Neural cell (in vitro differentiated cells): ENCODE measurements around the gene COL28A1. TPM values are rescaled to one million over a fixed set of nuclear protein-coding genes. Genes with fewer than 3 reads are reported as not detected.

ENCODE experiments used
- H2AFZ ChIP-seq: fragments of 200-600, 300-800 bp; sonication (generic), shearing (Covaris generic); 2 replicates; pipeline ENCODE4 v1.6.0; 2014; ENCODE audit warnings: low read depth, mild to moderate bottlenecking, antibody characterized with exemption, low read length, moderate library complexity
- H3F3A ChIP-seq: fragments of 200-600 bp; shearing (Covaris generic); 2 replicates; pipeline ENCODE4 v1.6.1; 2016; ENCODE audit warnings: mild to moderate bottlenecking, moderate library complexity, mixed read lengths, antibody characterized with exemption, low read length; ENCODE audit not compliant: insufficient read depth, poor library complexity, severe bottlenecking
- H3K27ac ChIP-seq: fragments of 200-600, 300-800 bp; sonication (generic), shearing (Covaris generic); 2 replicates; pipeline ENCODE4 v1.5.1; 2014; ENCODE audit warnings: mild to moderate bottlenecking, low read length, moderate library complexity
- H3K27me3 ChIP-seq: fragments of 300-800, 200-600 bp; sonication (generic), shearing (Covaris generic); 2 replicates; pipeline ENCODE4 v1.6.0; 2014; ENCODE audit warnings: mild to moderate bottlenecking, low read depth, low read length, moderate library complexity; ENCODE audit not compliant: insufficient read depth
- H3K36me3 ChIP-seq: fragments of 300-800, 200-600 bp; sonication (generic), shearing (Covaris generic); 2 replicates; pipeline ENCODE4 v1.5.1; 2014; ENCODE audit warnings: mild to moderate bottlenecking, antibody characterized with exemption, low read length, moderate library complexity; ENCODE audit not compliant: insufficient read depth
- H3K4me2 ChIP-seq: fragments of 300-800, 200-600 bp; sonication (generic), shearing (Covaris generic); 2 replicates; pipeline ENCODE4 v1.6.0; 2014; ENCODE audit warnings: mild to moderate bottlenecking, low read length
- H3K4me3 ChIP-seq: fragments of 300-800, 200-600 bp; sonication (generic), shearing (Covaris generic); 2 replicates; pipeline ENCODE4 v1.5.1; 2014; ENCODE audit warnings: mild to moderate bottlenecking, low read length, moderate library complexity
- H3K79me2 ChIP-seq: fragments of 200-600 bp; shearing (Covaris generic); replicated peaks from 2 replicates; pipeline ENCODE4 v1.6.0; 2014; ENCODE audit warnings: mild to moderate bottlenecking, low read length, moderate library complexity; ENCODE audit not compliant: insufficient read depth
- H3K9ac ChIP-seq: fragments of 300-800, 200-600 bp; sonication (generic), shearing (Covaris generic); 2 replicates; pipeline ENCODE4 v1.6.1; 2016; ENCODE audit warnings: mild to moderate bottlenecking, low read length, mixed read lengths
- H3K9me2 ChIP-seq: fragments of 200-600 bp; shearing (Covaris generic); 2 replicates; pipeline ENCODE4 v1.6.1; 2016; ENCODE audit warnings: mild to moderate bottlenecking, low read length, mixed read lengths; ENCODE audit not compliant: insufficient read depth
- H3K9me3 ChIP-seq: fragments of 200-600, 300-800 bp; sonication (generic), shearing (Covaris generic); 2 replicates; pipeline ENCODE4 v1.6.1; 2016; ENCODE audit warnings: mild to moderate bottlenecking, mixed run types, low read length, moderate library complexity, mixed read lengths
- H4K20me1 ChIP-seq: fragments of 200-600 bp; shearing (Covaris generic); 2 replicates; pipeline ENCODE4 v1.6.1; 2016; ENCODE audit warnings: mild to moderate bottlenecking, mixed run types; ENCODE audit not compliant: insufficient read depth
- EP300 ChIP-seq: fragments of 450-650 bp; conservative IDR thresholded peaks from 2 replicates; pipeline ENCODE4 v1.6.1; 2014; ENCODE audit warnings: antibody characterized with exemption, mild to moderate bottlenecking, moderate library complexity; ENCODE audit not compliant: poor library complexity, severe bottlenecking
- EZH2 ChIP-seq: fragments of 200-600, 300-800 bp; shearing (Covaris generic), sonication (generic); IDR thresholded peaks from 2 replicates; pipeline ENCODE4 v1.6.1; 2014; ENCODE audit warnings: antibody characterized with exemption, low read length, borderline replicate concordance, mild to moderate bottlenecking; ENCODE audit not compliant: insufficient read depth, poor library complexity, severe bottlenecking
- MXI1 ChIP-seq: fragments of 450-650 bp; conservative IDR thresholded peaks from 2 replicates; pipeline ENCODE4 v1.6.1; 2014; ENCODE audit warnings: antibody characterized with exemption, mild to moderate bottlenecking; ENCODE audit not compliant: poor library complexity, severe bottlenecking
- POLR2AphosphoS5 ChIP-seq: IDR thresholded peaks from 2 replicates; pipeline ENCODE4 v1.6.1; 2012
- RAD21 ChIP-seq: fragments of 450-650 bp; conservative IDR thresholded peaks from 2 replicates; pipeline ENCODE4 v1.6.1; 2014; ENCODE audit warnings: antibody characterized with exemption, mild to moderate bottlenecking, moderate library complexity
- REST ChIP-seq: IDR thresholded peaks from 2 replicates; pipeline ENCODE4 v1.6.1; 2012; ENCODE audit warnings: borderline replicate concordance
- SMC3 ChIP-seq: fragments of 450-650 bp; conservative IDR thresholded peaks from 2 replicates; pipeline ENCODE4 v1.6.1; 2014; ENCODE audit warnings: antibody characterized with exemption, mild to moderate bottlenecking, moderate library complexity; ENCODE audit not compliant: poor library complexity
- TAF1 ChIP-seq: IDR thresholded peaks from 2 replicates; pipeline ENCODE4 v1.6.1; 2012; ENCODE audit warnings: low read depth
- polyA plus RNA-seq: library from polyadenylated mRNA; depleted of rRNA; stranded (reverse); fragments of >200 nt; gene quantifications from 2 replicates; pipeline ENCODE4 v1.2.3, GENCODE V29; 2014
- TF ChIP-seq, protein P1 (sequence below): fragments of 450-650 bp; IDR thresholded peaks from 2 replicates; pipeline ENCODE4 v1.5.1; 2014; ENCODE audit warnings: antibody characterized with exemption, mild to moderate bottlenecking, moderate library complexity; ENCODE audit not compliant: poor library complexity, severe bottlenecking

COL28A1 gene
- polyA plus RNA-seq, 1 donor from 2014 or later, result 1.0 TPM

DNA sequence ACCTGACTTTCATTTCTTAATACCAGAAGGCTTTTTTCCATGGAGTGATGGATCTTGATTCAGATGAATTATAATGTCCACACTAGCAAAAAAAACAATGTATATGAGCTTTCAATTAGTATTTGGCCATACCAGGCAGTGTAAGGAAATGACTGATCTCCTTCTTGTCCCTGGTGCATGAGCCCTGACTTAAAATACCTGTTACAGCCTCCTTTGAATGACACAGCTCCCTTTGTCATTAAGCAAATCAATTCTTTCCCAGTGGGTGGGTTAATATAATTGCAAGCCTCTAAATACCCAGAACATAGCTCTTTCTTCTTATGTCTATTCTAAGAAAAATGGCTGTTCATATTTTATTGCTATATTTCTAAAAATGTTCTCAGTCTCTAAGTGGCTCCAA lies 188.6 kb downstream of the COL28A1 start:
- H3K79me2 ChIP-seq, result no peaks in the 10 kb centered on the region
- TF ChIP-seq TAF1 (no peak), POLR2AphosphoS5 (no peak), EP300 (no peak), RAD21 (no peak), SMC3 (no peak), EZH2 (no peak), MXI1 (no peak), REST (no peak)
- TF ChIP-seq, protein P1, sequence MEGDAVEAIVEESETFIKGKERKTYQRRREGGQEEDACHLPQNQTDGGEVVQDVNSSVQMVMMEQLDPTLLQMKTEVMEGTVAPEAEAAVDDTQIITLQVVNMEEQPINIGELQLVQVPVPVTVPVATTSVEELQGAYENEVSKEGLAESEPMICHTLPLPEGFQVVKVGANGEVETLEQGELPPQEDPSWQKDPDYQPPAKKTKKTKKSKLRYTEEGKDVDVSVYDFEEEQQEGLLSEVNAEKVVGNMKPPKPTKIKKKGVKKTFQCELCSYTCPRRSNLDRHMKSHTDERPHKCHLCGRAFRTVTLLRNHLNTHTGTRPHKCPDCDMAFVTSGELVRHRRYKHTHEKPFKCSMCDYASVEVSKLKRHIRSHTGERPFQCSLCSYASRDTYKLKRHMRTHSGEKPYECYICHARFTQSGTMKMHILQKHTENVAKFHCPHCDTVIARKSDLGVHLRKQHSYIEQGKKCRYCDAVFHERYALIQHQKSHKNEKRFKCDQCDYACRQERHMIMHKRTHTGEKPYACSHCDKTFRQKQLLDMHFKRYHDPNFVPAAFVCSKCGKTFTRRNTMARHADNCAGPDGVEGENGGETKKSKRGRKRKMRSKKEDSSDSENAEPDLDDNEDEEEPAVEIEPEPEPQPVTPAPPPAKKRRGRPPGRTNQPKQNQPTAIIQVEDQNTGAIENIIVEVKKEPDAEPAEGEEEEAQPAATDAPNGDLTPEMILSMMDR, result no peak
- no peaks in the 10 kb centered on the region for H3K9me2 ChIP-seq
- no peak overlapping the region for H2AFZ ChIP-seq
- H3K4me3 ChIP-seq, result no peak overlapping the region
- H3K36me3 ChIP-seq, result no peaks in the 10 kb centered on the region
- no peaks in the 10 kb centered on the region for H3F3A ChIP-seq
- no peaks in the 10 kb centered on the region for H3K27me3 ChIP-seq
- H4K20me1 ChIP-seq, result no peaks in the 10 kb centered on the region
- no peak overlapping the region for H3K4me2 ChIP-seq
- H3K9me3 ChIP-seq, result no peaks in the 10 kb centered on the region
- no peak overlapping the region for H3K9ac ChIP-seq
- no peak overlapping the region for H3K27ac ChIP-seq

DNA sequence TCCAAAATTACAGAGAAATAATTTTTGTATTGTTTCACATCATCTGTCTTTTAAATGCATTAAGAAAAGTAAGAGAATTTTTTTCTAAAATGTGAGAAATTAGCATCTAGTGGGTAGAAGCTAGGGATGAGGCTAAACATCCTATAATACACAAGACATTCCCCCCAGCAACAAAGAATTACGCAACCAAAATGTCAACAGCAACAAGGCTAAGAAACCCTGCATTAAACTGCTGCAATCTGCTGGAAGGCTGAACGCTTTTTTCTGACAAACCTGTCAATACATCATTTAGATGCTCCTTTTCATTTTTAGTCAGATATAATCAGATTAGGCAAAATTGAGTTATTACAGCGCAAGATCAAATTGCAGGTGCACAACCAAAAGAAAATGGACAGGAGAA lies 191.1 kb downstream of the COL28A1 start:
- Histone ChIP-seq H3K4me2 (no peak overlapping the region), H4K20me1 (no peaks in the 10 kb centered on the region), H3K4me3 (no peak overlapping the region), H3F3A (no peaks in the 10 kb centered on the region), H3K79me2 (no peaks in the 10 kb centered on the region), H3K36me3 (no peaks in the 10 kb centered on the region), H3K27ac (no peak overlapping the region), H3K9ac (no peak overlapping the region), H3K9me3 (no peaks in the 10 kb centered on the region), H3K9me2 (no peaks in the 10 kb centered on the region), H2AFZ (no peak overlapping the region), H3K27me3 (no peaks in the 10 kb centered on the region)
- TF ChIP-seq REST (no peak), SMC3 (no peak), EZH2 (no peak), RAD21 (no peak), EP300 (no peak), POLR2AphosphoS5 (no peak), MXI1 (no peak)
